ENCODE results near the gene KANK4. TPM values are rescaled to one million over a fixed set of nuclear protein-coding genes. Genes with fewer than 3 reads are reported as not detected.
A peak's percentile ranks its signal among the peaks of the same experiment; 100 is the strongest.
"Not testable (repeated sequence)": the region's sequence is repeated elsewhere in the genome, so short reads cannot be mapped to it uniquely, and the experiment has no call there.

The KANK4 gene
- total RNA-seq, 1 experiment from 2014 or later = 59.7 TPM

- peaks cover 2% of the 10 kb centered on the region for H3K36me3 ChIP-seq
- peak overlapping the region; percentile 55 for H3K4me3 ChIP-seq
- H3K9me3 ChIP-seq (replicated peaks) = no peaks in the 10 kb centered on the region
- peaks cover 20% of the 10 kb centered on the region for H3K4me1 ChIP-seq
- DNase-seq = peak; percentile 93 to 96
- no peaks in the 10 kb centered on the region for H3K27me3 ChIP-seq
- H3K27ac ChIP-seq = peak overlapping the region; percentile 96
Measured at GRCh38 chr1:62263006-62263813, 56.0 kb downstream of the KANK4 start.

GRCh38 chr1:62260688-62261087 lies 58.5 kb downstream of the KANK4 start:
- Histone ChIP-seq H3K27ac (no peak overlapping the region), H3K36me3 (peaks cover 8% of the 10 kb centered on the region), H3K9me3 (replicated peaks) (no peaks in the 10 kb centered on the region), H3K4me3 (no peak overlapping the region), H3K27me3 (no peaks in the 10 kb centered on the region), H3K4me1 (peaks cover 16% of the 10 kb centered on the region)
- DNase-seq = no peak

DNA sequence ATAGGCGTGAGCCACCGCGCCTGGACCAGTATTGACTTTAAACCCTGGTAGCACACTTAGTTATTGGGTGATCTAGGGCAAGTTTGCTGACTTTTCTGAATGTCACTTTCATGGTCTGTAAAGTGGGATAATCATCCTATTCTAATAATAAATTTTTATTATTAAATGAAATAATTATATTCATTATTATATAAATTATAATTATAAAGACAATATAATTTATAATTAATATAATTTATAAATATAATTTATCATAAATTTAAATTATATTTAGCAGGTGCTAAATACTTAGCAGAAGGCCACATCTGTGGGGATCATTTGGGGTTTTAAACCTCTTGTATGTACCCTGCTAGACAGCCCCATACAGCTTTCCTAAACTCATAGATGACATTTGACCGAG lies 59.7 kb downstream of the KANK4 start:
- Histone ChIP-seq H3K4me1 (peaks cover 15% of the 10 kb centered on the region), H3K27me3 (no peaks in the 10 kb centered on the region), H3K4me3 (no peak overlapping the region), H3K36me3 (peaks cover 8% of the 10 kb centered on the region), H3K9me3 (replicated peaks) (no peaks in the 10 kb centered on the region), H3K27ac (no peak overlapping the region)
- DNase-seq = no peak

DNA sequence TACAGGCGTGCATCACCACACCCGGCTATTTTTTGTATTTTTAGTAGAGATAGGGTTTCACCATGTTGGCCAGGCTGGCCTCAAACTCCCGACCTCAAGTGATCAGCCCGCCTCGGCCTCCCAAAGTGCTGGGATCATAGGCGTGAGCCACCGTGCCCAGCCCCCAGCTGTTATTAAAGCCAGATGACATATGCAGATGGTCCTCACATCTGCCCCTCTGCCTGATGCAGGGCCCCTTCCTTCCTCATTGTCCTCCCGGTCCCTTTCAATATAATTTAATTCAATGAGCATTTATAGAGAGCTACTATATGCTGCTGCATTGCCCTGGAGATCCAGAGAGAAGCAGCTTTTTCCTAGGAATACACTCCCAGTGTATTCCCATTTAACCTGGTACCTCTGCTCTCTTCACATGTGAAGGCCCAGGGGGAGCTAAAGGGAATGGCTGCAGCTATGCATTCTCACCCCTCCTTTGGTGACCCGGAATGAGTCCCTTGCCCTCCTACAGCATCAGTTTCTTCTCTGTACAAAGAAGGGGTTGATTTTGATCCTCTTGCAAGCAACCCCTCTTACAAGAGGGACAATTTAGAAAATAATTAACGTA lies 69.0 kb downstream of the KANK4 start:
- no peak for DNase-seq
- no peaks in the 10 kb centered on the region for H3K27me3 ChIP-seq
- no peak overlapping the region for H3K27ac ChIP-seq

DNA sequence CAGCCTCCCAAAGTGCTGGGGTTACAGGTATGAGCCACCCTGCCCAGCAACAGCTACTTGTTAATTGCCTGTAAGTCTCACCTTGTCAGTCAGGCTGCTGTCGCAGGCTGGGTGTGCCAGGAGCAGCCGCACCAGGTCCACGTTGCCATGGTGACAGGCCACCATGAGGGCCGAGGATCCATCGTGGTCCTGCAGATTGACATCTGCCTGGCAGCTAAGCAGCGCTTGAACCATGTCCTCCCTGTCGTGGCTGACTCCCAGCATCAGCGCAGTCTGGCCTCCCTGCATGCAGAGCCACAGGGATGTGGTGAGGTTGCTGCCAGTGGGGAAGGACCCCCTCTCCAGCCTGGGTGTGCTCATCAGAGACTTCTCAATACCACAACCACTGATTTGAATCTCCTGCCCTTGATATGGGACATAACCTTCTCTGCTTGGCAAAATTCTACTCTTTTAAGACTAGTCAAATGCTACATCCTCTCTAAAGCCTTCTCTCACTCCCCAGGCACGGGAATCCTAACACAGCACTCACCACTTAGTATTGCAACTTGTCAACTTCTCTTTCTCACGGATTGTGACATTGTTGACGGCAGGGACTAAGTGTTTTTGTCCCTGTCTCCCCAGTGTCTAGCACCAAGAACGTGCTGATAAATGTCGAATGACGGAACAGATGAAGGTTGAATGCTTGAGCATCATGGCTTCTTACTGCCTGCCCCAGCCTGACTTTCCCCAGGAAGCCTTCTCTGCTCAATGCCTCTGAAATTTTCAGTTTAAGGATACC lies 71.7 kb downstream of the KANK4 start:
- Histone ChIP-seq H3K4me1 (peaks cover 3% of the 10 kb centered on the region; the same call in 1 of the 2 replicates), H3K27me3 (no peaks in the 10 kb centered on the region), H3K27ac (no peak overlapping the region), H3K9me3 (replicated peaks) (no peaks in the 10 kb centered on the region), H3K36me3 (peaks cover 29% of the 10 kb centered on the region), H3K4me3 (no peak overlapping the region)
- no peak for DNase-seq

More for the DNA sequence above, 69.0 kb downstream of the KANK4 start:
- H3K4me1 ChIP-seq = no peaks in the 10 kb centered on the region
- H3K9me3 ChIP-seq (replicated peaks) = no peaks in the 10 kb centered on the region
- no peak overlapping the region for H3K4me3 ChIP-seq
- H3K36me3 ChIP-seq = peaks cover 24% of the 10 kb centered on the region

DNA sequence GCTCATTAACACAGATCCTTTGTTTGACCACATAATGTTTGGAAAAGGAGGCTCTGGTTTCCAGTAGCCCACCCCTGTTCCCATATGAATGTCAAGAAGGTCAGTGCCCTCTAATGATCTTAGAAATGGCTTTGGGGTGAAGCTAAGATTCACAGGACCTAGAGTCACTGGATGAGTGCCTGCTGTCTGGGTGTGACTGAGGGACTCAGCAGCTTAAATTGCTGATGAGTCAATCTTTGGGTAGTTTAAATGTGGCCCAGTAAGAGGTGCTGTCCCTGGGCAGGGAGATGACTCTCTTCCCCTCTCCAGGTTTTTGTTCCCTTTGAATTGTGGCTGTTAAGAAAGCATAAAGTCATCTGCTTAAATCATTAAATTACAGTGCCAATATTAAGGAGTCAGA lies 74.0 kb downstream of the KANK4 start:
- Histone ChIP-seq H3K27ac (no peak overlapping the region), H3K9me3 (replicated peaks) (no peaks in the 10 kb centered on the region), H3K4me1 (peaks cover 23% of the 10 kb centered on the region), H3K4me3 (no peak overlapping the region), H3K27me3 (no peaks in the 10 kb centered on the region), H3K36me3 (peaks cover 19% of the 10 kb centered on the region)
- DNase-seq = peak in 1 of 2 experiments; percentile 44

DNA sequence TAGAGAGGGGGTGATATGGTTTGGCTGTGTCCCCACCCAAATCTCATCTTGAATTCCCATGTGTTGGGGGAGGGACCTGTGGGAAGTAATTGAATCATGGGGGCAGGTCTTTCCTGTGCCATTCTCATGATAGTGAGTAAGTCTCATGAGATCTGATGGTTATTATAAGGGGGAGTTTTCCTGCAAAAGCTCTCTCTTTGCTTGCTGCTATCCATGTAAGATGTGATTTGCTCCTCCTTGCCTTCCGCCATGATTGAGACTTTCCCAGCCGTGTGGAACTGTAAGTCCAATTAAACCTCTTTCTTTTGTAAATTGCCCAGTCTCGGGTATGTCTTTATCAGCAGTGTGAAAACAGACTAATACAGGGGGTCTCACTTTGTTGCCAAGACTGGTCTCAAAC lies 74.9 kb downstream of the KANK4 start:
- H3K36me3 ChIP-seq = peaks cover 19% of the 10 kb centered on the region
- H3K27me3 ChIP-seq, DNase-seq: not testable (repeated sequence)

DNA sequence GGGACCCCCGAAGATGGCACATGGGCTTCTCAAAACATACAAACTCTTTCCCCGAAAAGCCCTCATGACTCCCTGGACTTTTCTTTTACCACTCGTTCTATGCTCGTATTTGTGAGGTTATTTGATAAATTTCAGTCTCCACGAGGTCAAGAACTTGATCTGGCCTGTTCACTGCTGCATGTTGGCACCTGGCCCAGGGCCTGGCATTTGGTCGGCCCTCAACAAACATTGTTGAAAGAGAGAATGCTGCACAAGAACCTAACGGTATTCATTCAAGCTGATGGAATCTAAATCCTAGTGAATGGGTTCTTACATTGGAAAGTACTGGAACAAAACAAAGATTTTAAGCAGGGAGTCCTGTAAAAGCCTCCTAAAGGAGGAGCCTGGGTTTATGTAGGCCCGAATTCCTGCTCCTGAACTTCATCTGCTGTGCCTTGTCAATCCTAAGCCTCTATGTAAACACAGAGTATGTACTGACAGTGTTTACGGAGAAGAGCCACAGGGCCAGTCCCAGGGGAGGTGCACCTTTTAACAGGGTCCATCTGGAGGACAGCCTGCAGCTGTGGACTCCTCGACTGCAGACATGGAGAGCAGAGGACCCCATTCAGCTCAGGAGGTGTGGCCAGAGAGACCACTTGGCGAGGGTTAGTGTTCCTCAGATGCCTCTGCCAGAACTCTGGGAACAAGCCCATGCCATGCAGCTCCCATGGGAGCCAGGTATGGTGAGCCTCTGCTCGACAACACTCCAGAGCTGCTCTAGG lies 77.7 kb downstream of the KANK4 start:
- H3K4me3 ChIP-seq = peak overlapping the region; percentile 26
- no peaks in the 10 kb centered on the region for H3K27me3 ChIP-seq
- H3K4me1 ChIP-seq = peaks cover 24% of the 10 kb centered on the region
- peaks cover 29% of the 10 kb centered on the region for H3K36me3 ChIP-seq
- peak overlapping the region; percentile 83 for H3K27ac ChIP-seq
- H3K9me3 ChIP-seq (replicated peaks) = no peaks in the 10 kb centered on the region
- DNase-seq = peak; percentile 78 to 87

More for the DNA sequence above, 74.9 kb downstream of the KANK4 start:
- not testable (repeated sequence) for H3K27ac ChIP-seq; H3K9me3 ChIP-seq (replicated peaks); H3K4me3 ChIP-seq
- H3K4me1 ChIP-seq = peaks cover 24% of the 10 kb centered on the region

DNA sequence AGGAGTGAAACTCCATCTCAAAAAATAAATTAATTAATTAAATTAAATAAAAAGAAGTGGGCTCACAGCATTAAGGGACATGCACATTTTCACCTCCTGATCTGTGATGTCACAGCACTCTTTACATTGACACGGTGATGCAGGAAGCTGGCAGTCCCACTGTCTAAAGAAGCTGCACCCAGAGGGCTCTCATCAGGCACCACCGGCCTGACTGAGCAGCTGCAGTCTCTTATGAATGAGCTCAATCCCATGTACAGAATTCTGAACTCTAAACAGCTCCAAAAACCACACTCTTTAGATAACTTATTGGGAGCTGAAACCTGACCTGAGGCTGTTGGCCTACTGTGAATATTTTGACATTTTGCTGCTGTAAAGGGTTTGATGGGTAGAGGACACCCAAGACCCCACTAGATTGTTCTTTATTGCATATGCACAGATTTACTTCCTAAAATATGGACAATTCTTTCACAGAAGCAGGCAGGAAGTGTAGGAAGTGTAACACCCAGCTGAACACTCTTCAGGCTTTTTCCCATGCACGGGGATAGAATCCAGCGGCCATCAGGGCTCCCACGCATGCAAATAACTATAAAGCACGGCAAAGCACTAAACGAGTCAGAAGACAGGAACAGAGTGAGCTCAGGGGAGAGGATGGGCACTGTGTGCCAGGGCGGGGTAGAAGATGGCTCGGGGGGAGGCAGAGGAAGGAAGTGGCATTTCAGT lies 78.4 kb downstream of the KANK4 start:
- H3K9me3 ChIP-seq (replicated peaks) = no peaks in the 10 kb centered on the region
- H3K27me3 ChIP-seq = no peaks in the 10 kb centered on the region
- peak; percentile 78 to 88 for DNase-seq
- H3K4me3 ChIP-seq = peak overlapping the region; percentile 26
- peak overlapping the region; percentile 83 for H3K27ac ChIP-seq
- peaks cover 24% of the 10 kb centered on the region for H3K4me1 ChIP-seq
- H3K36me3 ChIP-seq = peaks cover 22% of the 10 kb centered on the region

DNA sequence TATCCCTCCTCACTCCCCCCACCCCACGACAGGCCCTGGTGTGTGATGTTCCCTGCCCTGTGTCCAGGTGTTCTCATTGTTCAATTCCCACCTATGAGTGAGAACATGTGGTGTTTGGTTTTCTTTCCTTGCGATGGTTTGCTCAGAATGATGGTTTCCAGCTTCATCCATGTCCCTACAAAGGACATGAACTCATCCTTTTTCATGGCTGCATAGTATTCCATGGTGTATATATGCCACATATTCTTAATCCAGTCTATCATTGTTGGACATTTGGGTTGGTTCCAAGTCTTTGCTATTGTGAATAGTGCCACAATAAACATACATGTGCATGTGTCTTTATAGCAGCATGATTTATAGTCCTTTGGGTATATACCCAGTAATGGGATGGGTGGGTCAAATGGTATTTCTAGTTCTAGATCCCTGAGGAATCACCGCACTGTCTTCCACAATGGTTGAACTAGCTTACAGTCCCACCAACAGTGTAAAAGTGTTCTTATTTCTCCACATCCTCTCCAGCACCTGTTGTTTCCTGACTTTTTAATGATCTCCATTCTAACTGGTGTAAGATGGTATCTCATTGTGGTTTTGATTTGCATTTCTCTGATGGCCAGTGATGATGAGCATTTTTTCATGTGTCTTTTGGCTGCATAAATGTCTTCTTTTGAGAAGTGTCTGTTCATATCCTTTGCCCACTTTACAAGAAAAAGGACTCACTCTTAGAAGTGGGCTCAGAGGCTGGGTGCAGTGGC lies 79.4 kb downstream of the KANK4 start:
- DNase-seq; H3K9me3 ChIP-seq (replicated peaks); H3K4me3 ChIP-seq; H3K27me3 ChIP-seq: not testable (repeated sequence)
- Histone ChIP-seq H3K36me3 (peaks cover 15% of the 10 kb centered on the region), H3K27ac (peak overlapping the region; percentile 83), H3K4me1 (peaks cover 24% of the 10 kb centered on the region)

- Histone ChIP-seq H3K27ac (no peak overlapping the region), H3K4me1 (peaks cover 24% of the 10 kb centered on the region), H3K9me3 (replicated peaks) (no peaks in the 10 kb centered on the region), H3K36me3 (peaks cover 10% of the 10 kb centered on the region; the same call in 1 of the 2 replicates), H3K27me3 (no peaks in the 10 kb centered on the region), H3K4me3 (no peak overlapping the region)
- DNase-seq = no peak
Measured at GRCh38 chr1:62238507-62238906, 80.7 kb downstream of the KANK4 start.

DNA sequence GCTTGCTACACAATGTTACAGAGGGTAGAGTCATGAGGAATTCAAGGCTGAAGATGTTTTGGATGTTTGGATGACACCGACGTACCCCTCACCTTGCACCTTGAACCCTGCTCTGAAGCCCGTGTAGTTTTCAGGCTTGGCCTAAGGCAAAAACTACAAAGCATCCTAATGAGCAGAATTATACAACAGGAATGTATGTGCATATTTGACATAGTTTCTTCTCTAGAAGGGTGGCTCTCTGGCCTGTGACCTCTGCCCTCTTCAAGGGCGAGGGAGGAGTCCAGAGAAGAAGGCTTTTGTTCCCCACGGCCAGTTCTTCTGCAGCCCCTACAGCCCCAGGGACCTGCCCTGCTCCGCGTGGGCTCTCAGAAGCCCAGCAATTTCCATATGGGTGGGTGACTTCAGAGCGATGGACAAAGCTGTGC lies 81.3 kb downstream of the KANK4 start:
- H3K9me3 ChIP-seq (replicated peaks) = no peaks in the 10 kb centered on the region
- H3K4me1 ChIP-seq = peaks cover 24% of the 10 kb centered on the region
- no peak overlapping the region for H3K4me3 ChIP-seq
- no peak overlapping the region for H3K27ac ChIP-seq
- DNase-seq = no peak
- H3K27me3 ChIP-seq = no peaks in the 10 kb centered on the region
- peaks cover 10% of the 10 kb centered on the region; the same call in 1 of the 2 replicates for H3K36me3 ChIP-seq

DNA sequence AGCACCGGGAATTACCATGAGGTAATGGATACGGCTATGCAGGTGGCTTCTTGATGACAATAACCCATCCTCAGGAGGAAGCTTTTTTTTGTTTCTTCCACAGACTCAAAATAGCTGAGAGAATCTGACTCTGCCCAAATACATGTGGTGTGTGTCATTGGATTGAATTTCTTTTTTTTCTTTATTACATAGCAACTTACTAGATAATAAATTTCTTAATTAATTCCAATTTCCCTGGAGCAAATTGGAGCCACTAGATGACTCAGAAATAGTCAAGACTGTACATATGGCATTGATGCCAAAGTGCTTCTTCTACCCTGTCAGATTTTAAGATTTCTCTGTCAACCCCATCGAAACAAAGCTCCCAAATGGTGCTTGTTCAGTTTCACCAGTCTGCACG lies 81.9 kb downstream of the KANK4 start:
- H3K27ac ChIP-seq = no peak overlapping the region
- H3K4me1 ChIP-seq = peaks cover 19% of the 10 kb centered on the region
- H3K27me3 ChIP-seq = no peaks in the 10 kb centered on the region
- H3K9me3 ChIP-seq (replicated peaks) = no peaks in the 10 kb centered on the region
- DNase-seq = no peak
- H3K4me3 ChIP-seq = no peak overlapping the region
- H3K36me3 ChIP-seq = peaks cover 10% of the 10 kb centered on the region; the same call in 1 of the 2 replicates
